A673 (cell line): ENCODE results near the gene TNRC6A.

Experiments used
- CTCF ChIP-seq: fragments of 300-800, 200-600 bp; sonication (generic); conservative IDR thresholded peaks from 2 replicates; pipeline ENCODE4 v1.5.1; 2017; ENCODE audit warnings: low read depth, mild to moderate bottlenecking, antibody characterized with exemption, low read length, moderate library complexity, mixed read lengths
- EZH2 ChIP-seq: fragments of 200-600 bp; sonication (generic); IDR thresholded peaks from 2 replicates; pipeline ENCODE4 v1.6.1; 2017; ENCODE audit warnings: borderline replicate concordance, low read depth, mild to moderate bottlenecking, mixed read lengths, antibody characterized with exemption, low read length; ENCODE audit not compliant: poor library complexity, severe bottlenecking

- TF ChIP-seq CTCF (no peak), EZH2 (no peak)
Observed at GRCh38 chr16:24863582-24864437, 134.4 kb downstream of the TNRC6A start.
